Measurements from ENCODE around the gene NR6A1.

DNA sequence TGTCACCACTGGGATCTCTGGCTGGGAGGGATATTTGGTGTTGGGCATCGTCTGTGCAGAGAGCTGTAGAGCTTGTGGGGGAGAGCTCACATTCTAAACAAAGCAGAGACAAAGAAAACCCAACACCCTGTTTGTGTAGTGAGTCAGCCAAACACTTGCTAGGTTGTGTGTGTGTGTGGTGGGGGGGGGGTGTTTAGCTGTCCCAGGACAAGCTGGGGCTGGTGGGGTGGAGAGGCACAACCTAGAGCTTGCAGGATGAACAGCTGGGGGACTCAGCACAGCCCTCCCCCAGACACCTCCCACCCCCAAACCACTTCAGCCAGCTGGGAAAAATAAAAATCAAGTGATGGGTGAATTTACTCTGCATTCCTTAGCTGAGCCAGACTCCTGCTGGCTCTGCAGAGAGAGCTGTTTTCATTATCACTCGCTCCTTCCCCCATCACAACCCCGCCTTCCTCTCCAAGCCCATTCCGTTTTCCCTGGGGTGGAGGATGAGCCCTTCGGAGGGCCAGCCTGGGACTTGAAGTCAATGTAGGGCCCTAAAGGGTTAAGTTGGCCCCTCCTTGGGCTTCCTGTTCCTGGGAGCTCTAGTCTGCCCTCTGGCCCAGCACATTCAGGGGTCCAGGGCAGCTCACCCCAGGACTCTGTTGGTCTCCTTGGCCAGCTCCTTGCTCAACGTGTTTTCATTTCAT is 8.4 kb upstream of the NR6A1 start:
- no peak for TF ChIP-seq YY1 (IDR thresholded peaks at IDR 0.05; ENCODE audit: insufficient read depth, insufficient read length)
- no peak for TF ChIP-seq ZNF274 (IDR thresholded peaks at IDR 0.05; ENCODE audit: low read depth, low read length)
